ENCODE results near the gene NHERF2. TPM values are rescaled to one million over a fixed set of nuclear protein-coding genes. Genes with fewer than 3 reads are reported as not detected.
A peak's percentile ranks its signal among the peaks of the same experiment; 100 is the strongest.

Gene NHERF2
- total and polyA plus RNA-seq, 9 of the 15 experiments (the other 6 are each of a cell fraction or from before 2014, with no cell fraction given), result 0.15 to 42.0 (median 12.5) TPM

DNA sequence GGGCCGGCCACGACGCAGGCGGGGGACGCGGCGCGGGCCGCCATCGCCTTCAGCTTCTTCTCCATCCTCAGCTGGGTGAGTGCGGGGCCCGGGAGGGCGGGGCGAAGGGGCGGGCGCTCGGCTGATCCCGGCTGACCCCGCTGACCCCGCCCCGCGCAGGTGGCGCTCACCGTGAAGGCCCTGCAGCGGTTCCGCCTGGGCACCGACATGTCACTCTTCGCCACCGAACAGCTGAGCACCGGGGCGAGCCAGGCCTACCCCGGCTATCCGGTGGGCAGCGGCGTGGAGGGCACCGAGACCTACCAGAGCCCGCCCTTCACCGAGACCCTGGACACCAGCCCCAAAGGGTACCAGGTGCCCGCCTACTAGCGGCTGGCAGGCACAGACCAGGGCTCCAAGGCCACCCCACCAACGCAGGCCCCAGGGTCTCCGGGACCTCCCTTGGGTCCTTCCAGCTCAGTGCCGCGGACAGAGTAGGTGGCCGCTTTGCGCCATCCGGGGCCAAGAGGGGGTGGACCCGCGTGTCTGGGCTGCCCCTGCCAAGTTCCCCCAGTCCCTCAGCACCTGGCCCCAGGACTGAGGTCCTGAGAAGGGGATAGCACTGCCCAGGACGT, 33.9 kb upstream of the NHERF2 start (continued):
- TF ChIP-seq ZBTB49 (CRISPR knock-in tag; IDR thresholded peaks at IDR 0.05; ENCODE audit: borderline replicate concordance), result no peak
- TF ChIP-seq, protein P1, sequence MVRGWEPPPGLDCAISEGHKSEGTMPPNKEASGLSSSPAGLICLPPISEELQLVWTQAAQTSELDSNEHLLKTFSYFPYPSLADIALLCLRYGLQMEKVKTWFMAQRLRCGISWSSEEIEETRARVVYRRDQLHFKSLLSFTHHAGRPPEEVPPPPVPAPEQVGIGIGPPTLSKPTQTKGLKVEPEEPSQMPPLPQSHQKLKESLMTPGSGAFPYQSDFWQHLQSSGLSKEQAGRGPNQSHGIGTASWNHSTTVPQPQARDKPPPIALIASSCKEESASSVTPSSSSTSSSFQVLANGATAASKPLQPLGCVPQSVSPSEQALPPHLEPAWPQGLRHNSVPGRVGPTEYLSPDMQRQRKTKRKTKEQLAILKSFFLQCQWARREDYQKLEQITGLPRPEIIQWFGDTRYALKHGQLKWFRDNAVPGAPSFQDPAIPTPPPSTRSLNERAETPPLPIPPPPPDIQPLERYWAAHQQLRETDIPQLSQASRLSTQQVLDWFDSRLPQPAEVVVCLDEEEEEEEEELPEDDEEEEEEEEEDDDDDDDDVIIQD (CRISPR knock-in tag; IDR thresholded peaks at IDR 0.05), result no peak
- TF ChIP-seq KDM2B (CRISPR knock-in tag; IDR thresholded peaks at IDR 0.05), result no peak
- TF ChIP-seq CREM (IDR thresholded peaks at IDR 0.05; ENCODE audit: low read depth), result no peak
- no peak for TF ChIP-seq ZFP1 (CRISPR knock-in tag; IDR thresholded peaks at IDR 0.05)
- TF ChIP-seq U2AF2 (optimal IDR thresholded peaks at IDR 0.05; ENCODE audit: low read depth, low read length), result no peak
- no peak for TF ChIP-seq PTTG1 (tag; IDR thresholded peaks at IDR 0.05; ENCODE audit: low read depth)
- no peak; the same call in 1 of the 2 replicates for TF ChIP-seq TCF3 (CRISPR knock-in tag; IDR thresholded peaks at IDR 0.05)
- no peak for TF ChIP-seq MLLT1 (IDR thresholded peaks at IDR 0.05)
- peak; percentile 0 for TF ChIP-seq TBP (optimal IDR thresholded peaks at IDR 0.05; ENCODE audit: low read depth, low read length)
- no peak for TF ChIP-seq ZNF253 (CRISPR knock-in tag; conservative IDR thresholded peaks at IDR 0.05)
- no peak for TF ChIP-seq FOSL1 (tag; conservative IDR thresholded peaks at IDR 0.05)
- TF ChIP-seq, protein P2, sequence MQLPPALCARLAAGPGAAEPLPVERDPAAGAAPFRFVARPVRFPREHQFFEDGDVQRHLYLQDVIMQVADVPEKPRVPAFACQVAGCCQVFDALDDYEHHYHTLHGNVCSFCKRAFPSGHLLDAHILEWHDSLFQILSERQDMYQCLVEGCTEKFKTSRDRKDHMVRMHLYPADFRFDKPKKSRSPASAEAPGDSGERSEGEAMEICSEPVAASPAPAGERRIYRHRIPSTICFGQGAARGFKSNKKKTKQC (CRISPR knock-in tag; IDR thresholded peaks at IDR 0.05), result peak; percentile 7; the same call in 1 of the 2 replicates
- TF ChIP-seq KLF13 (tag; IDR thresholded peaks at IDR 0.05; ENCODE audit: borderline replicate concordance, low read depth), result no peak
- TF ChIP-seq CEBPZ (IDR thresholded peaks at IDR 0.05; ENCODE audit: borderline replicate concordance, low read depth, low read length), result no peak
- TF ChIP-seq IRF2 (CRISPR knock-in tag; IDR thresholded peaks at IDR 0.05), result no peak
- 0 out of 2 replicates have a peak, but pooled peaks have one; percentile 1 for TF ChIP-seq E2F4 (CRISPR knock-in tag; IDR thresholded peaks at IDR 0.05; ENCODE audit: low read depth)

All from K562 (cell line).